ENCODE measurements around the gene CACFD1. TPM values are rescaled to one million over a fixed set of nuclear protein-coding genes. Genes with fewer than 3 reads are reported as not detected.

The CACFD1 gene
- total and polyA plus RNA-seq, 2 of the 4 experiments (the other 2 are of a cell fraction): 2.0 to 6.6 TPM

DNA sequence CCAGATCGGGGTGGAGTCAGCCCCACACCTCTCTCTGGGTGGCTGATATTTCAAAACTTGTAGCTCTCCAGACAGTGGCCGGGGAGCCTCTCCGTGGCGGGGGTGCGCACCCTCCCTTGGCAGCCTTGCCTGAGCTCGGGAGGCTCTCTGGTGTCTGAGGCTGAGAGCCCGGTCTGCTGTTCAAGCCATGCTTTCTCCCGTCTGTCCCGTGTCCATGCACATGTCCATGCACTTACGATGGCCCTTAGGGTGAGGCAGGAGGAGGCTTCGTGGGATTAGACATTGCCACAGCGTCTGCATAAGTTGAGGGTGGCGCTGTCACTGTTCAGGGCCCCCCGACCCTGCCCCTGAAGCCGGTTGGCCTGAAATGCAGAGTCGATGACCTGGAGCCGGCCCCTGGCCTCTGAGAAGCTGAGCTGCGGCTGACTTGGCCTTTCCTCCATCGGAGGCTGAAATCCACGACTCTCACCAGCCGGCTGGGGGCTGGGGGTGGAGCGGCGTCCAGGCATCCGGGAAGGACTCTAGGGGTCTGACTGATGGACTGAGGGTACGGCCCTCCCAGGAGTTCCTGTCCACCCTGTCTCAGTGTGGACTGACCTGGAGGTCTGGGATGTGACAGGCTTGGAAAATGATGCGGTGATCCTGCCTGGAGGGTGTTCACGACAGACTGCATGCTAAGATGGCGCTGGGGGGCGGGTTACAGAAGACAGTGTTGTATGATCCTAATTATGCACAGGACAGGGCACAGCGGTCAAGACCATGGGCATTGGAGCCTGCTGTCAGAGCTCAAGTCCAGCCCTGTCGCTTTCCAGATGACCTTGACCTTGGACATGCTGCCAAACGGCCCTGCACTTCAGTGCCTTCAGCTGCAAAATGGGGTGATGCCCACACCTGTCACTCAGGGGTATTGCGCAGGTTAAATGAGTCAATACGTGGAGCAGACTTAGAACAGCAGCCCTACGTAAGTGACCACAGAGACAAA lies 37.4 kb downstream of the CACFD1 start:
- Histone ChIP-seq H4K91ac (ENCODE audit: insufficient read depth, low read depth, low read length) (no peak overlapping the region), H3K79me1 (ENCODE audit: low read depth in 1 of 2, low read length in 2 of 2) (no peaks in the 10 kb centered on the region), H3K9me1 (ENCODE audit: insufficient read depth, low read length) (peaks cover 5% of the 10 kb centered on the region; the same call in 1 of the 2 replicates), H4K5ac (ENCODE audit: low read depth, low read length) (no peak overlapping the region), H3K4ac (ENCODE audit: low read depth, low read length) (no peak overlapping the region), H2AK9ac (replicated peaks; ENCODE audit: low read depth, low read length, poor library complexity) (no peak overlapping the region), H3K9ac (ENCODE audit: low read depth, low read length) (no peak overlapping the region), H2BK15ac (ENCODE audit: low read depth, low read length) (no peak overlapping the region), H3K4me3 (ENCODE audit: insufficient read depth, low read depth, low read length) (no peak overlapping the region), H4K20me1 (ENCODE audit: insufficient read depth, low read length) (no peaks in the 10 kb centered on the region), H3K4me1 (ENCODE audit: control insufficient read depth, insufficient read depth, low read length) (peaks cover 2% of the 10 kb centered on the region; the same call in 1 of the 2 replicates), H3K23ac (ENCODE audit: low read depth, low read length) (no peak overlapping the region), H2BK5ac (ENCODE audit: low read depth, low read length, poor library complexity, severe bottlenecking) (no peak overlapping the region), H3K36me3 (ENCODE audit: control insufficient read depth, insufficient read depth, low read length) (no peaks in the 10 kb centered on the region), H2BK20ac (ENCODE audit: low read depth, low read length) (no peak overlapping the region), H3K27ac (ENCODE audit: insufficient read depth, low read length) (no peak overlapping the region), H3K27me3 (ENCODE audit: control insufficient read depth, insufficient read depth, low read length) (peaks cover 58% of the 10 kb centered on the region), H3K56ac (ENCODE audit: extremely low read depth, insufficient read depth, low read length) (no peak overlapping the region), H3K14ac (replicated peaks; ENCODE audit: low read depth, low read length) (no peak overlapping the region), H3K18ac (ENCODE audit: low read depth, low read length) (no peak overlapping the region), H3K9me3 (ENCODE audit: control insufficient read depth, insufficient read depth, low read length) (peaks cover 11% of the 10 kb centered on the region), H2AK5ac (ENCODE audit: low read depth, low read length) (no peak overlapping the region), H2BK120ac (ENCODE audit: low read depth, low read length) (no peak overlapping the region), H4K8ac (ENCODE audit: low read depth in 2 of 2, low read length in 2 of 2) (no peak overlapping the region), H2AFZ (replicated peaks; ENCODE audit: low read length, poor library complexity) (no peak overlapping the region), H3K4me2 (ENCODE audit: low read depth, low read length) (no peak overlapping the region)
- ChIA-PET CTCF (no interaction called here), POLR2A (ENCODE audit: unreplicated experiment) (no interaction called here)
- dilution Hi-C loops (cut with HindIII; ENCODE audit: low sequenced_read_pairs, unreplicated experiment): no loop called here
- in situ Hi-C loops (cut with MboI; ENCODE audit: low sequenced_read_pairs): loop anchor here (25.0 kb wide), 1 partner anchor 460 kb away; the partner anchor contains the start of gene GTF3C5
- no peak for ATAC-seq (ENCODE audit: low read depth)
- 55% methylated on average over 8 of the region's 35 CpGs; no CpG with 5 or more reads in 1 of the 2 experiments for WGBS, 2 experiments (ENCODE audit: extremely low coverage in 2 of 2, insufficient read length in 1 of 2)
- no TSS peak for BruUV-seq (replicated peaks)
- DNase-seq: no peak
- intact Hi-C loops (cut with micrococcal nuclease): no loop called here
- TF ChIP-seq CEBPB (IDR thresholded peaks at IDR 0.05; ENCODE audit: low read depth, low read length) (no peak), RCOR1 (IDR thresholded peaks at IDR 0.05; ENCODE audit: insufficient replicate concordance, low read length) (no peak), NFE2L2 (IDR thresholded peaks at IDR 0.05; ENCODE audit: low read depth, low read length) (no peak), CHD1 (IDR thresholded peaks at IDR 0.05; ENCODE audit: low read depth, low read length) (no peak), RAD21 (IDR thresholded peaks at IDR 0.05; ENCODE audit: low read length) (no peak), MAZ (IDR thresholded peaks at IDR 0.05; ENCODE audit: borderline replicate concordance, low read depth, low read length) (no peak), POLR2A (IDR thresholded peaks at IDR 0.05; ENCODE audit: low read depth, low read length) (no peak), MAFK (IDR thresholded peaks at IDR 0.05; ENCODE audit: low read depth, low read length) (no peak), MXI1 (IDR thresholded peaks at IDR 0.05; ENCODE audit: borderline replicate concordance, low read depth, low read length) (no peak), FOS (IDR thresholded peaks at IDR 0.05; ENCODE audit: low read depth, low read length) (no peak), RFX5 (IDR thresholded peaks at IDR 0.05; ENCODE audit: low read depth, low read length) (no peak)
- TF ChIP-seq, protein P1, sequence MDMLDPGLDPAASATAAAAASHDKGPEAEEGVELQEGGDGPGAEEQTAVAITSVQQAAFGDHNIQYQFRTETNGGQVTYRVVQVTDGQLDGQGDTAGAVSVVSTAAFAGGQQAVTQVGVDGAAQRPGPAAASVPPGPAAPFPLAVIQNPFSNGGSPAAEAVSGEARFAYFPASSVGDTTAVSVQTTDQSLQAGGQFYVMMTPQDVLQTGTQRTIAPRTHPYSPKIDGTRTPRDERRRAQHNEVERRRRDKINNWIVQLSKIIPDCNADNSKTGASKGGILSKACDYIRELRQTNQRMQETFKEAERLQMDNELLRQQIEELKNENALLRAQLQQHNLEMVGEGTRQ (IDR thresholded peaks at IDR 0.05; ENCODE audit: low read depth, low read length): no peak
- TF ChIP-seq, protein P2, sequence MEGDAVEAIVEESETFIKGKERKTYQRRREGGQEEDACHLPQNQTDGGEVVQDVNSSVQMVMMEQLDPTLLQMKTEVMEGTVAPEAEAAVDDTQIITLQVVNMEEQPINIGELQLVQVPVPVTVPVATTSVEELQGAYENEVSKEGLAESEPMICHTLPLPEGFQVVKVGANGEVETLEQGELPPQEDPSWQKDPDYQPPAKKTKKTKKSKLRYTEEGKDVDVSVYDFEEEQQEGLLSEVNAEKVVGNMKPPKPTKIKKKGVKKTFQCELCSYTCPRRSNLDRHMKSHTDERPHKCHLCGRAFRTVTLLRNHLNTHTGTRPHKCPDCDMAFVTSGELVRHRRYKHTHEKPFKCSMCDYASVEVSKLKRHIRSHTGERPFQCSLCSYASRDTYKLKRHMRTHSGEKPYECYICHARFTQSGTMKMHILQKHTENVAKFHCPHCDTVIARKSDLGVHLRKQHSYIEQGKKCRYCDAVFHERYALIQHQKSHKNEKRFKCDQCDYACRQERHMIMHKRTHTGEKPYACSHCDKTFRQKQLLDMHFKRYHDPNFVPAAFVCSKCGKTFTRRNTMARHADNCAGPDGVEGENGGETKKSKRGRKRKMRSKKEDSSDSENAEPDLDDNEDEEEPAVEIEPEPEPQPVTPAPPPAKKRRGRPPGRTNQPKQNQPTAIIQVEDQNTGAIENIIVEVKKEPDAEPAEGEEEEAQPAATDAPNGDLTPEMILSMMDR (conservative IDR thresholded peaks at IDR 0.05; ENCODE audit: low read depth, low read length): no peak
- TF ChIP-seq, protein P3, sequence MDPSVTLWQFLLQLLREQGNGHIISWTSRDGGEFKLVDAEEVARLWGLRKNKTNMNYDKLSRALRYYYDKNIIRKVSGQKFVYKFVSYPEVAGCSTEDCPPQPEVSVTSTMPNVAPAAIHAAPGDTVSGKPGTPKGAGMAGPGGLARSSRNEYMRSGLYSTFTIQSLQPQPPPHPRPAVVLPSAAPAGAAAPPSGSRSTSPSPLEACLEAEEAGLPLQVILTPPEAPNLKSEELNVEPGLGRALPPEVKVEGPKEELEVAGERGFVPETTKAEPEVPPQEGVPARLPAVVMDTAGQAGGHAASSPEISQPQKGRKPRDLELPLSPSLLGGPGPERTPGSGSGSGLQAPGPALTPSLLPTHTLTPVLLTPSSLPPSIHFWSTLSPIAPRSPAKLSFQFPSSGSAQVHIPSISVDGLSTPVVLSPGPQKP (IDR thresholded peaks at IDR 0.05; ENCODE audit: borderline replicate concordance, low read depth, low read length): no peak

Data from IMR-90 (cell line).